ENCODE data around the gene SBK3.

DNA sequence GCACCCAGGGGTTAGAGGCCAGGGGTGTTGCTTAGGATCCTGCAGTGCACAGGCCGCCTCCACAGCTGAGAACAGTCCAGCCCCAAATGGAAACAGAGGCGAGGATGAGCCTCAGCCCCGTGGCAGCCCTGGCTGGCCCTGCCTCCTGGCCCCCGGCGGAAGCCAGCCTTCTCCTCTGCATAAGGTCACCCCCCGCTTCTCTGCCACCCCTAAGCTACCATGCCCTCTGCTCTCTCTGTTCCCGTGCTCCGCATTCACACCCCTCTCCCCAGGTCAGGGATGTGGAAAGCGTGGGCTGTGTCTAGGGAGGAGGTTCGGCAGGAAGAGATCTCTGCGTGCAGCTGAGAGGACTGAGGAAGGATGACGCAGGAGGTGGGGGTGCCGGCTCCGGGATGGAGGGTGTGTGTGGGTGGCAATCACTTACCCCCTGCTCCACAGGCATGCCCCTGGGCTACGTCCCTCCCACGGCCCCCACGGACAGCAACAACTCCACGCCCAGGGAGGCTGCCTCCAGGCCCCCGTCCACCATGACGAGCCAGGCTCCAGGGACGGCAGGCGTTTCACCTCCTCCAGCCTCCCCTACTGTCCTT is 51.1 kb downstream of the SBK3 start:
- TF ChIP-seq, protein P1, sequence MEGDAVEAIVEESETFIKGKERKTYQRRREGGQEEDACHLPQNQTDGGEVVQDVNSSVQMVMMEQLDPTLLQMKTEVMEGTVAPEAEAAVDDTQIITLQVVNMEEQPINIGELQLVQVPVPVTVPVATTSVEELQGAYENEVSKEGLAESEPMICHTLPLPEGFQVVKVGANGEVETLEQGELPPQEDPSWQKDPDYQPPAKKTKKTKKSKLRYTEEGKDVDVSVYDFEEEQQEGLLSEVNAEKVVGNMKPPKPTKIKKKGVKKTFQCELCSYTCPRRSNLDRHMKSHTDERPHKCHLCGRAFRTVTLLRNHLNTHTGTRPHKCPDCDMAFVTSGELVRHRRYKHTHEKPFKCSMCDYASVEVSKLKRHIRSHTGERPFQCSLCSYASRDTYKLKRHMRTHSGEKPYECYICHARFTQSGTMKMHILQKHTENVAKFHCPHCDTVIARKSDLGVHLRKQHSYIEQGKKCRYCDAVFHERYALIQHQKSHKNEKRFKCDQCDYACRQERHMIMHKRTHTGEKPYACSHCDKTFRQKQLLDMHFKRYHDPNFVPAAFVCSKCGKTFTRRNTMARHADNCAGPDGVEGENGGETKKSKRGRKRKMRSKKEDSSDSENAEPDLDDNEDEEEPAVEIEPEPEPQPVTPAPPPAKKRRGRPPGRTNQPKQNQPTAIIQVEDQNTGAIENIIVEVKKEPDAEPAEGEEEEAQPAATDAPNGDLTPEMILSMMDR (IDR thresholded peaks at IDR 0.05) = no peak
- TF ChIP-seq POLR2AphosphoS5 (IDR thresholded peaks at IDR 0.05) = no peak

Data from stomach (tissue), 4 donors.